GM18907 (cell line): ENCODE results near the gene MYBPC3.

Experiments used
- ATAC-seq: cut with Tn5 transposase; IDR thresholded peaks from one replicate; pipeline ENCODE4 v1.9.1; 2021; ENCODE audit warnings: mild to moderate bottlenecking, moderate library complexity; ENCODE audit not compliant: unreplicated experiment

Gene MYBPC3

DNA sequence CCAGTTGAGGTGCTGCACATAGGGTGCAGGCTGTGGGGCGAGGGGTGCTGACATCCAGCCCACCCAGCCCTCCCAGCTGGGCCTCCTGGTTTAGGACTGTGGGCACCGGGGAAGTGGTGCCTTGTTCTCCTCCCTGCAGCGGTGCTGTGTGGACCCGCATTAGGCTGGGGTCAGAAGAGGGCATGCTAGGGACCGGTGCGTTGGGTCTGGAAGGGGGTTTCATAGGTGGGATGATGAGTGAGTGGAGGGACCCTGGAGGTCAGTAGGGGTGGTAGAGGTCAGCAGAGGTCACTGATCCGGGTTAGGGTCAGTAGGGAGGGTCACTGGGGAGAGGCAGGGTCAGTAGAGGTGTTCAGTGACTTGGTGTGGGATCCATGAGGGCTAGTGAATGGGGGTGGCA lies 6.7 kb upstream of the MYBPC3 start:
- no peak for ATAC-seq

- ATAC-seq, result no peak
Observed at GRCh38 chr11:47358731-47359051, 6.2 kb upstream of the MYBPC3 start.

DNA sequence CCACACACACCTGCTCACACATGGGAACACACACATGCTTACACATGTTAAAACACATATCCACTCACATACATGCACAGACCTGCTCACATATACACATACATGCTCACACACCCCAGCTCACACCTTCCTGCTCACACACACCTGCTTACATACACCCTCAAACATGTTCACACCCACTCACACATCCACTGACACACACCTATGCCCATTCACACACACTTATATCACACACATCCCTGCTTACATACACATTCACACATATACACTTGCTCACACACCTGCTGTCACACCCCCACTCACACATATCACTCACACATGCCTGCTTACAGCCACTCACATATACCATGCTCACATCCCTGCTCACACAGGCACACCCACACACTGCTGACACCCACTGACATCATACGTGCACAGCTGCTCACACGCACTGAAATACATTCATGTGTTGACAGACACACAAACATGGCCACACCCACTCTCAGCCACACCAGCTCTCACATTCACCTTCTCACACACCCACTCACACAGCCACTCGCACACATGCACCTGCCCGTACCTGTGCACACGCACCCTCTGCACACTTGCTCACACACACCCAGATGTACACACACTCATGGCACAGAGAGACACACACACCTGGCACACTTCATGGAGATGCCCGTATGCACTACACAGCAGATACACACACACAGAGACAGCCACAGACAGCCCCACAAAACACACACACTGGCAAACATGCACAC lies 5.7 kb upstream of the MYBPC3 start:
- no peak for ATAC-seq

- ATAC-seq, result no peak
Observed at GRCh38 chr11:47356998-47357329, 4.5 kb upstream of the MYBPC3 start.

- no peak for ATAC-seq
Observed at GRCh38 chr11:47356129-47356997, 3.9 kb upstream of the MYBPC3 start.

GRCh38 chr11:47355283-47356128 lies 3.0 kb upstream of the MYBPC3 start:
- ATAC-seq, result no peak

GRCh38 chr11:47354913-47355282 lies 2.4 kb upstream of the MYBPC3 start:
- no peak for ATAC-seq

DNA sequence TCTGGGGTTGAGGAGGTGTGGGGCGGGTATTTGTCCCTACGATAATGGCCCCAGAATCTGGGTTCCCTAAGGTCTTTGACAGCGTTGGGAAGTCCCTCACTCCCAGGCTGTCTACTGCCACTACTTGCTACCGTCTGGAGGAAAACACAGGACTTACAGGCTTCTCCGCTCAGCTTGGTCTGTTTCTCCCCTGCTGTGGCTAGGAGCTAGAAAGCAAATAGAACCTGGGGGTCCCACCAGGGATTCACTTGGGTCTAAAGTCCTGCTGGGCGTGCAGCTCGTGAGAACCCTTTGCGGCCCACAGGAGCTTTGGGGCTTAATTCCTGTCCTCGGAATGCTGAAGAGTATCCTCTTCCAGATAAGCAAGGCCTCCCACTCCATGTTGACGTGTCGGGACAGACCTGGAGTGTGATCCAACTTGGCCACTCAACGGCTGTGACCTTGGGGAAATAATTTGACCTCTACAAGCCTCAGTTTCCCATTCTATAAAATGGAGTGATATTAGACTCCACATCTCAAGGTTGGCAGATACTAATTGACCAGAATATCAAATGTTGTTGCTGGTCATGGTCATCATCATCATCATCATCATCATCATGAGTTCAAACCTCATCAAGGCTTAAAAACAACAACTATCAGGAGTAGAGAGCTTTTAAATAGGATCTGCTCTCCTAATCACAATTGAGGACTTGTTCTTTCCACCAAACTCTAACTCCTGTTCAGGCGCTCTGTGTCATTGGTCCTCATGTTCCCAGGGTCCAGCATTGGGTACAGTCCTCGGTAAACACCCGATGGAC lies 1.7 kb upstream of the MYBPC3 start:
- ATAC-seq, result no peak

GRCh38 chr11:47351156-47352126 lies 1.1 kb downstream of the MYBPC3 start:
- ATAC-seq, result no peak

GRCh38 chr11:47350315-47350714 lies 2.2 kb downstream of the MYBPC3 start:
- no peak for ATAC-seq

GRCh38 chr11:47349521-47350095 lies 2.9 kb downstream of the MYBPC3 start:
- no peak for ATAC-seq

DNA sequence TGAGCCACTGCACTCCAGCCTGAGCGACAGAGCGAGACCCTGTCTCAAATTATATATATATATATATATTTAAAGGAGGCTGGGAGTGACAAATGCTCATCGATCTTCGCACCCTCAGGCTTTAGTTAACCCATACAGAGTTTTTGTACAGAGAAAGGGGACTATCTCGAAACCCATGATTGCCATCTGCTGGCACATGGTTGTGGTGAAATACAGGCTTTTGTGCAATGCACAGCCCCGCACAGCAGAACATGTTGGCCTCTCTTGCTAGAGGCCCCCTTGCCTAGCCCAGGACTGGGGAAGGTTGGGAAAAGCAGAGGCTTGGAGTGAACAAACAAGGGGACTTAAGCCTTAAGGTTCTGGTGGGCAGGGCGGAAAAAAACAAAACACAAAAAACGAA lies 3.6 kb downstream of the MYBPC3 start:
- ATAC-seq, result no peak

- no peak for ATAC-seq
Observed at GRCh38 chr11:47348131-47348802, 4.2 kb downstream of the MYBPC3 start.

DNA sequence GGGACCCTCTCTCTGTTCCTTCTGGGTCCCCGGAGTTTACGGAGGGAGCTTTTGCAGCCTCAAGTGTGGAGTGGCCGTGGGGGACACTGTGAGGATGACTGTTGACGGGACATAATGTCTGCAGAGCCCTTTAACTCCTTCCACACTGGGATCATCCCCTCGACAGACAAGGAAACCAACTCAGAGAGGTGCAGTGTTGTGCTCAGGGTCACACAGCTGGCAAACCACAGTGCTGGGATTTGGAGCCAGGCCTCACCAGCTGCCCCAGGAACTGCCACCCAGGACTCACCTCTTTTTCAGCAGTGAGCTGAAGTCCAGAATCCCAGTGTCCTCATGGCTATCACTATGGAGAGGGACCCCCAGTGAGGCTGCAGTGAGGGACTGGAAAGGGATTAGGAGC lies 5.4 kb downstream of the MYBPC3 start:
- ATAC-seq, result no peak

DNA sequence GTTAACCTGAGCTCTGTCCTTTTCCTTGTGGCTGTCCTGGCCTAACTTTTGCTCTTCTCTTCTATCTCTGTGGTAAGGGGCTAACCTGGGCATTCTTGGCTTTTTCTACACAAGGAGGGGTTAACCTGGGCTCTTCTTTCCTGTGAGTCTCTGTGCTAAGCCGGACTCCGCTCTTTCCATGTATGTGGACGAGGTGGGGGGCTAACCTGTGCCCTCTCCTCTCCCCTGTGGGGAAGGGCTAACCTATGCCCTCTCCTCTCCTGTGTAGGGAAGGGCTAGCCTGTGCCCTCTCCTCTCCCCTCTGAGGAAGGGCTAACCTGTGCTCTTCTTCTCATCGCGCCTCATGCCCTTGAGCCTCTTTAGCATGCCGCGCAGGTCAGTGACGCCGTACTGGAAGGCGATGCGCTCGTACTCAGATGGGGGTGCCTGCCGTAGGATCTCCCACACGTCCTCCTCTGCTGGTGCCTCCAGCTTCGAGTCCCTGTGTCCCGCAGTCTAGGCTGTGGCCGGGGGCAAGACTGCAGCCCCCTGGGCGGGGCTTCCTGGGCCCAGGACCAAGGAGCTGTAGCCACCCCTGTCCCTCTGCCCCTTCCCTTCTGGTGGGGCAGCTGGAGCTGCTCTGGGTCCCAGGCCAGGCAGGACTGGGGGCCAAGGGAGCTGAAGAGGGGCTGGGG lies 6.5 kb downstream of the MYBPC3 start:
- ATAC-seq, result no peak

- ATAC-seq, result no peak
Observed at GRCh38 chr11:47342854-47343253, 9.6 kb downstream of the MYBPC3 start.

GRCh38 chr11:47342036-47342803 lies 10.3 kb downstream of the MYBPC3 start:
- no peak for ATAC-seq
